IPS-18c (cell line): ENCODE measurements around the gene SLC5A3.

Experiments
- H3K4me3 ChIP-seq: 2 replicates; pipeline ENCODE4 v1.7.0; 2013; ENCODE audit warnings: low read depth, mild to moderate bottlenecking, low read length, moderate library complexity; ENCODE audit not compliant: insufficient read depth
- H3K9me3 ChIP-seq: one replicate; pipeline ENCODE4 v1.6.1; 2013; ENCODE audit warnings: mild to moderate bottlenecking, low read length, moderate library complexity; ENCODE audit not compliant: control insufficient read depth, insufficient read depth

The SLC5A3 gene

GRCh38 chr21:34086887-34087306 is 13.5 kb downstream of the SLC5A3 start:
- no peaks in the 10 kb centered on the region for H3K9me3 ChIP-seq
- no peak overlapping the region for H3K4me3 ChIP-seq

GRCh38 chr21:34088752-34089151 is 15.4 kb downstream of the SLC5A3 start:
- Histone ChIP-seq H3K9me3 (no peaks in the 10 kb centered on the region), H3K4me3 (no peak overlapping the region)

- H3K4me3 ChIP-seq = no peak overlapping the region
- no peaks in the 10 kb centered on the region for H3K9me3 ChIP-seq
Measured at GRCh38 chr21:34091032-34091431, 17.7 kb downstream of the SLC5A3 start.

- Histone ChIP-seq H3K9me3 (no peaks in the 10 kb centered on the region), H3K4me3 (no peak overlapping the region)
Measured at GRCh38 chr21:34091607-34092006, 18.2 kb downstream of the SLC5A3 start.

GRCh38 chr21:34092262-34092921 is 19.0 kb downstream of the SLC5A3 start:
- Histone ChIP-seq H3K4me3 (no peak overlapping the region), H3K9me3 (no peaks in the 10 kb centered on the region)

- Histone ChIP-seq H3K4me3 (no peak overlapping the region), H3K9me3 (no peaks in the 10 kb centered on the region)
Measured at GRCh38 chr21:34093083-34093482, 19.7 kb downstream of the SLC5A3 start.

- Histone ChIP-seq H3K4me3 (no peak overlapping the region), H3K9me3 (no peaks in the 10 kb centered on the region)
Measured at GRCh38 chr21:34094949-34095348, 21.6 kb downstream of the SLC5A3 start.

- H3K9me3 ChIP-seq = no peaks in the 10 kb centered on the region
- H3K4me3 ChIP-seq = no peak overlapping the region
Measured at GRCh38 chr21:34097442-34097841, 24.1 kb downstream of the SLC5A3 start.

GRCh38 chr21:34100337-34100736 is 27.0 kb downstream of the SLC5A3 start:
- Histone ChIP-seq H3K4me3 (no peak overlapping the region), H3K9me3 (no peaks in the 10 kb centered on the region)

GRCh38 chr21:34100790-34101189 is 27.4 kb downstream of the SLC5A3 start:
- Histone ChIP-seq H3K4me3 (no peak overlapping the region), H3K9me3 (no peaks in the 10 kb centered on the region)

GRCh38 chr21:34105947-34106541 is 32.7 kb downstream of the SLC5A3 start:
- no peak overlapping the region for H3K4me3 ChIP-seq
- no peaks in the 10 kb centered on the region for H3K9me3 ChIP-seq

GRCh38 chr21:34107606-34108005 is 34.2 kb downstream of the SLC5A3 start:
- Histone ChIP-seq H3K4me3 (no peak overlapping the region), H3K9me3 (no peaks in the 10 kb centered on the region)

GRCh38 chr21:34109075-34109474 is 35.7 kb downstream of the SLC5A3 start:
- Histone ChIP-seq H3K9me3 (no peaks in the 10 kb centered on the region), H3K4me3 (no peak overlapping the region)

GRCh38 chr21:34110594-34111202 is 37.3 kb downstream of the SLC5A3 start:
- no peak overlapping the region for H3K4me3 ChIP-seq
- H3K9me3 ChIP-seq = no peaks in the 10 kb centered on the region

- Histone ChIP-seq H3K9me3 (peaks cover 5% of the 10 kb centered on the region), H3K4me3 (no peak overlapping the region)
Measured at GRCh38 chr21:34112316-34113033, 39.1 kb downstream of the SLC5A3 start.

GRCh38 chr21:34113842-34114241 is 40.5 kb downstream of the SLC5A3 start:
- no peak overlapping the region for H3K4me3 ChIP-seq

GRCh38 chr21:34115160-34115559 is 41.8 kb downstream of the SLC5A3 start:
- H3K4me3 ChIP-seq = no peak overlapping the region
- H3K9me3 ChIP-seq = peaks cover 5% of the 10 kb centered on the region

More at GRCh38 chr21:34113842-34114241, 40.5 kb downstream of the SLC5A3 start:
- peaks cover 5% of the 10 kb centered on the region for H3K9me3 ChIP-seq

GRCh38 chr21:34116569-34116968 is 43.2 kb downstream of the SLC5A3 start:
- no peak overlapping the region for H3K4me3 ChIP-seq
- peaks cover 5% of the 10 kb centered on the region for H3K9me3 ChIP-seq
